Mucosa of descending colon (tissue), 3 donors: ENCODE results near the gene SHC3. TPM values are rescaled to one million over a fixed set of nuclear protein-coding genes. Genes with fewer than 3 reads are reported as not detected.

Experiments
- ATAC-seq: fragments of 200-7000 bp; cut with Tn5 transposase; one replicate; pipeline ENCODE4 v1.9.1; 2020; ENCODE audit warnings: mild to moderate bottlenecking, moderate library complexity
- DNase-seq, 3 donors: peaks; one replicate each; pipeline ENCODE4 v3.0.0-alpha.2; 2020
- H3K36me3 ChIP-seq: fragments of 200-600 bp; one replicate; pipeline ENCODE4 v1.8.0; 2021; ENCODE audit warnings: low read depth, mild to moderate bottlenecking
- H3K4me1 ChIP-seq: fragments of 200-600 bp; one replicate; pipeline ENCODE4 v1.8.0; 2021; ENCODE audit warnings: low read depth, mild to moderate bottlenecking
- H3K4me3 ChIP-seq: fragments of 200-600 bp; one replicate; pipeline ENCODE4 v1.8.0; 2021; ENCODE audit warnings: mild to moderate bottlenecking
- H3K9me3 ChIP-seq: fragments of 200-600 bp; one replicate; pipeline ENCODE4 v1.8.0; 2021; ENCODE audit warnings: mild to moderate bottlenecking
- intact Hi-C, 2 donors: fragments of 100-400 bp; cut with DNase I in 1 of 2; cut with micrococcal nuclease in 1 of 2; formaldehyde crosslinking; loops; one replicate each; pipeline versions ENCODE4 v1.11.0 to v1.11.1; 2022; cut with DNase I, micrococcal nuclease
- total RNA-seq, 3 donors: library from RNA; stranded (reverse); fragmentation: NEBNext Ultra II Directional in 2 of 3; extraction: Animal tissue kit (Norgen Biotek cat#: 25700) in 2 of 3; gene quantifications; one replicate each; pipeline versions ENCODE4 v1.2.1 to v1.2.4, GENCODE V29; 2021 to 2023
- TF ChIP-seq, protein P1 (sequence below): fragments of 200-600 bp; IDR thresholded peaks from one replicate; pipeline ENCODE4 v1.8.0; 2022; ENCODE audit warnings: antibody characterized with exemption, mild to moderate bottlenecking
- donor health status: DM: no; HTN: no; CAD: no; lungs with moderate emphysema.
- donor health status: DM: no; HTN: no; CAD: no.
- donor health status: DM: no; HTN: yes; CAD: no.

The SHC3 gene
- total RNA-seq, 3 donors from 2014 or later = 0.35 to 4.8 (median 1.5) TPM

- intact Hi-C loops = no loop called here
- no peaks in the 10 kb centered on the region for H3K36me3 ChIP-seq
- ATAC-seq (no peak), DNase-seq (no peak)
- H3K9me3 ChIP-seq = no peaks in the 10 kb centered on the region
- no peaks in the 10 kb centered on the region for H3K4me1 ChIP-seq
- H3K4me3 ChIP-seq = no peak overlapping the region
- TF ChIP-seq, protein P1, sequence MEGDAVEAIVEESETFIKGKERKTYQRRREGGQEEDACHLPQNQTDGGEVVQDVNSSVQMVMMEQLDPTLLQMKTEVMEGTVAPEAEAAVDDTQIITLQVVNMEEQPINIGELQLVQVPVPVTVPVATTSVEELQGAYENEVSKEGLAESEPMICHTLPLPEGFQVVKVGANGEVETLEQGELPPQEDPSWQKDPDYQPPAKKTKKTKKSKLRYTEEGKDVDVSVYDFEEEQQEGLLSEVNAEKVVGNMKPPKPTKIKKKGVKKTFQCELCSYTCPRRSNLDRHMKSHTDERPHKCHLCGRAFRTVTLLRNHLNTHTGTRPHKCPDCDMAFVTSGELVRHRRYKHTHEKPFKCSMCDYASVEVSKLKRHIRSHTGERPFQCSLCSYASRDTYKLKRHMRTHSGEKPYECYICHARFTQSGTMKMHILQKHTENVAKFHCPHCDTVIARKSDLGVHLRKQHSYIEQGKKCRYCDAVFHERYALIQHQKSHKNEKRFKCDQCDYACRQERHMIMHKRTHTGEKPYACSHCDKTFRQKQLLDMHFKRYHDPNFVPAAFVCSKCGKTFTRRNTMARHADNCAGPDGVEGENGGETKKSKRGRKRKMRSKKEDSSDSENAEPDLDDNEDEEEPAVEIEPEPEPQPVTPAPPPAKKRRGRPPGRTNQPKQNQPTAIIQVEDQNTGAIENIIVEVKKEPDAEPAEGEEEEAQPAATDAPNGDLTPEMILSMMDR = no peak
Measured at GRCh38 chr9:89073397-89073796, 105.2 kb downstream of the SHC3 start.

DNA sequence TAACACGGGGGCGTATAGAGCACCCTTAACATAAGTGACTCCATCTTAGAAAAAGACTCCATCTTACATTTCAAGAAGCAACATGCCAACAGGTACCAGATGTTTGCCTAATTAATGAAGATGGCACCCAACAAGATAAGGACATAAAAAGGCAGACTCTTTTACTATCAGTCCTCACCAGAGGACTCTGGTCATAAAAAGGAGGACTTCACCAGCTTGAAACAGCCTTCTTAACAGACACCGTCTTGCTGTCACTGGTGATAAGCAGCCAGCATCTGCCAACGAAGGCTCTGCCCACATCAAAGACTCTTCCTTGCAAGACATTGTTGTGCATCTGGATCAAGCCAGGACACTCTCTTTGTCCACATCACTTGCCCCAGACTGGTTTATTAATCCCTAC, 107.0 kb downstream of the SHC3 start:
- Histone ChIP-seq H3K4me1 (no peaks in the 10 kb centered on the region), H3K4me3 (no peak overlapping the region), H3K9me3 (no peaks in the 10 kb centered on the region), H3K36me3 (no peaks in the 10 kb centered on the region)
- TF ChIP-seq, protein P1 = no peak
- DNase-seq (no peak), ATAC-seq (no peak)
- intact Hi-C loops = no loop called here

GRCh38 chr9:89066835-89067234, 111.8 kb downstream of the SHC3 start:
- intact Hi-C loops = no loop called here
- ATAC-seq = no peak

GRCh38 chr9:89065921-89066320, 112.7 kb downstream of the SHC3 start:
- TF ChIP-seq, protein P1 = no peak
- no peaks in the 10 kb centered on the region for H3K4me1 ChIP-seq
- no peaks in the 10 kb centered on the region for H3K36me3 ChIP-seq
- H3K9me3 ChIP-seq = no peaks in the 10 kb centered on the region
- intact Hi-C loops = no loop called here
- DNase-seq (no peak), ATAC-seq (no peak)
- H3K4me3 ChIP-seq = no peak overlapping the region

More at GRCh38 chr9:89066835-89067234, 111.8 kb downstream of the SHC3 start:
- DNase-seq = no peak
- no peaks in the 10 kb centered on the region for H3K4me1 ChIP-seq
- TF ChIP-seq, protein P1 = no peak
- no peaks in the 10 kb centered on the region for H3K36me3 ChIP-seq
- H3K4me3 ChIP-seq = no peak overlapping the region
- no peaks in the 10 kb centered on the region for H3K9me3 ChIP-seq

GRCh38 chr9:89060790-89061189, 117.8 kb downstream of the SHC3 start:
- TF ChIP-seq, protein P1 = no peak
- Histone ChIP-seq H3K4me3 (no peak overlapping the region), H3K9me3 (no peaks in the 10 kb centered on the region), H3K4me1 (no peaks in the 10 kb centered on the region), H3K36me3 (no peaks in the 10 kb centered on the region)
- DNase-seq = no peak
- intact Hi-C loops = no loop called here
- ATAC-seq = no peak

GRCh38 chr9:89059925-89060506, 118.6 kb downstream of the SHC3 start:
- intact Hi-C loops = no loop called here
- ATAC-seq (no peak), DNase-seq (no peak)
- TF ChIP-seq, protein P1 = no peak
- no peaks in the 10 kb centered on the region for H3K4me1 ChIP-seq
- no peaks in the 10 kb centered on the region for H3K9me3 ChIP-seq
- no peak overlapping the region for H3K4me3 ChIP-seq
- H3K36me3 ChIP-seq = no peaks in the 10 kb centered on the region
